ENCODE results near the gene KTN1. TPM values are rescaled to one million over a fixed set of nuclear protein-coding genes. Genes with fewer than 3 reads are reported as not detected.

The KTN1 gene
- total RNA-seq, 4 donors from 2014 or later = 130 to 176 (median 150) TPM

GRCh38 chr14:55689981-55690871 lies 110.2 kb downstream of the KTN1 start:
- TF ChIP-seq EP300 (IDR thresholded peaks at IDR 0.05) = no peak
- TF ChIP-seq CTCF (IDR thresholded peaks at IDR 0.05) = no peak
- TF ChIP-seq POLR2A (IDR thresholded peaks at IDR 0.05) = no peak
- Histone ChIP-seq H3K27ac (no peak overlapping the region), H3K4me3 (no peak overlapping the region), H3K4me1 (no peaks in the 10 kb centered on the region), H3K9me3 (no peaks in the 10 kb centered on the region), H3K27me3 (no peaks in the 10 kb centered on the region), H3K36me3 (peaks cover 0 to 23% (median 0%) of the 10 kb centered on the region in 3 donors)
- WGBS, 2 donors = 66 to 69% methylated on average over 5 of the region's 5 CpGs
- no peak for DNase-seq (ENCODE audit: low spot score in 2 of 2)

- no peak for DNase-seq (ENCODE audit: low spot score in 2 of 2)
- no peaks in the 10 kb centered on the region for H3K4me1 ChIP-seq
- no peaks in the 10 kb centered on the region for H3K9me3 ChIP-seq
- no peaks in the 10 kb centered on the region for H3K27me3 ChIP-seq
- no peak overlapping the region for H3K27ac ChIP-seq
- H3K36me3 ChIP-seq = peaks cover 0 to 9% (median 0%) of the 10 kb centered on the region in 3 donors
- TF ChIP-seq EP300 (IDR thresholded peaks at IDR 0.05) (no peak), POLR2A (IDR thresholded peaks at IDR 0.05) (no peak), CTCF (IDR thresholded peaks at IDR 0.05) (no peak)
- H3K4me3 ChIP-seq = no peak overlapping the region
These were observed 111.7 kb downstream of the KTN1 start for GRCh38 chr14:55691659-55692058.

GRCh38 chr14:55693904-55694303 lies 113.9 kb downstream of the KTN1 start:
- H3K9me3 ChIP-seq = no peaks in the 10 kb centered on the region
- H3K27me3 ChIP-seq = no peaks in the 10 kb centered on the region
- no peak overlapping the region for H3K27ac ChIP-seq
- H3K4me3 ChIP-seq = no peak overlapping the region
- TF ChIP-seq CTCF (IDR thresholded peaks at IDR 0.05) = no peak
- H3K36me3 ChIP-seq = peaks cover 0 to 4% (median 0%) of the 10 kb centered on the region in 3 donors
- no peak for DNase-seq (ENCODE audit: low spot score in 2 of 2)
- no peaks in the 10 kb centered on the region for H3K4me1 ChIP-seq
- 63 to 68% methylated on average over 4 of the region's 4 CpGs for WGBS, 2 donors

- no peak for TF ChIP-seq POLR2A (IDR thresholded peaks at IDR 0.05)
- TF ChIP-seq CTCF (IDR thresholded peaks at IDR 0.05) = no peak
- TF ChIP-seq EP300 (IDR thresholded peaks at IDR 0.05) = no peak
- peaks cover 0 to 2% (median 0%) of the 10 kb centered on the region in 4 donors for H3K9me3 ChIP-seq
- no peak overlapping the region for H3K27ac ChIP-seq
- peaks cover 0 to 9% (median 0%) of the 10 kb centered on the region in 3 donors for H3K36me3 ChIP-seq
- no peak overlapping the region for H3K4me3 ChIP-seq
- no peaks in the 10 kb centered on the region for H3K4me1 ChIP-seq
- no peaks in the 10 kb centered on the region for H3K27me3 ChIP-seq
- no peak for DNase-seq (ENCODE audit: low spot score in 2 of 2)
- 81 to 88% methylated on average over 5 of the region's 5 CpGs for WGBS, 2 donors
These were observed 117.4 kb downstream of the KTN1 start for GRCh38 chr14:55697414-55697861.

GRCh38 chr14:55698051-55698450 lies 118.0 kb downstream of the KTN1 start:
- no peak overlapping the region for H3K27ac ChIP-seq
- H3K27me3 ChIP-seq = no peaks in the 10 kb centered on the region
- peaks cover 0 to 2% (median 0%) of the 10 kb centered on the region in 4 donors for H3K9me3 ChIP-seq
- TF ChIP-seq CTCF (IDR thresholded peaks at IDR 0.05) (no peak), POLR2A (IDR thresholded peaks at IDR 0.05) (no peak), EP300 (IDR thresholded peaks at IDR 0.05) (no peak)
- 93 to 95% methylated on average over 4 of the region's 4 CpGs for WGBS, 2 donors
- no peak overlapping the region for H3K4me3 ChIP-seq
- H3K4me1 ChIP-seq = no peaks in the 10 kb centered on the region
- DNase-seq (ENCODE audit: low spot score in 2 of 2) = no peak
- peaks cover 0 to 9% (median 0%) of the 10 kb centered on the region in 3 donors for H3K36me3 ChIP-seq

All from tibial nerve (tissue), 4 donors.